ENCODE measurements around the gene PRDX6. TPM values are rescaled to one million over a fixed set of nuclear protein-coding genes. Genes with fewer than 3 reads are reported as not detected.

Gene PRDX6
- total and polyA plus RNA-seq, 2 of the 8 experiments (the other 6 are each of a cell fraction or from before 2014, with no cell fraction given) = 348 to 677 TPM

- no peak overlapping the region for H2AFZ ChIP-seq (ENCODE audit: low read length)
These were observed 25.2 kb upstream of the PRDX6 start for GRCh38 chr1:173451981-173452380.

More at GRCh38 chr1:173451981-173452380, 25.2 kb upstream of the PRDX6 start:
- Histone ChIP-seq H3K27ac (ENCODE audit: low read depth, low read length) (no peak overlapping the region), H3K4me1 (replicated peaks in 1 of 4; ENCODE audit: control insufficient read depth in 3 of 4, insufficient read depth in 4 of 4, low read length in 3 of 4) (peaks cover 0 to 10% (median 2%) of the 10 kb centered on the region in 4 experiments; a peak in 3 of 7 replicates), H3K4me3 (ENCODE audit: extremely low read depth in 1 of 4, insufficient read depth in 2 of 4, low read depth in 3 of 4, low read length in 4 of 4) (no peak overlapping the region), H2BK5ac (ENCODE audit: low read depth, low read length) (no peak overlapping the region), H3K36me3 (ENCODE audit: control insufficient read depth in 2 of 4, insufficient read depth in 4 of 4, low read length in 3 of 4) (peaks cover 0 to 2% (median 0%) of the 10 kb centered on the region in 4 experiments; a peak in 1 of 8 replicates), H4K91ac (replicated peaks; ENCODE audit: insufficient read length, low read length) (peak overlapping the region; percentile 22), H3K79me2 (ENCODE audit: control insufficient read depth in 1 of 2, insufficient read depth in 2 of 2, low read length in 2 of 2) (peaks cover 0 to 10% of the 10 kb centered on the region in 2 experiments; a peak in 2 of 4 replicates), H3K79me1 (ENCODE audit: low read depth, low read length) (no peaks in the 10 kb centered on the region; the same call in 1 of the 2 replicates), H2BK15ac (ENCODE audit: low read length) (no peak overlapping the region), H3K14ac (ENCODE audit: insufficient read length) (no peak overlapping the region), H3K4me2 (ENCODE audit: insufficient read depth in 1 of 2, low read depth in 2 of 2, low read length in 2 of 2) (no peak overlapping the region), H3K9ac (replicated peaks in 1 of 4; ENCODE audit: extremely low read depth in 1 of 4, low read depth in 3 of 4, low read length in 3 of 4) (no peak overlapping the region), H2BK120ac (replicated peaks; ENCODE audit: low read depth, low read length) (no peak overlapping the region), H4K8ac (ENCODE audit: extremely low read depth, insufficient read depth, low read length) (no peak overlapping the region), H3K9me3 (ENCODE audit: insufficient read depth in 2 of 2, low read depth in 1 of 2, low read length in 1 of 2) (peaks cover 0 to 3% of the 10 kb centered on the region in 2 experiments; a peak in 1 of 4 replicates), H2BK12ac (ENCODE audit: low read depth, low read length) (0 out of 2 replicates have a peak overlapping the region, but pooled peaks have one; percentile 5), H3K27me3 (replicated peaks in 1 of 4; ENCODE audit: control insufficient read depth in 3 of 4, extremely low read depth in 1 of 4, insufficient read depth in 3 of 4, low read length in 3 of 4) (no peaks in the 10 kb centered on the region), H3K23ac (ENCODE audit: insufficient read length) (no peak overlapping the region), H2AK5ac (ENCODE audit: low read depth, low read length) (no peak overlapping the region), H3K23me2 (ENCODE audit: low read depth, low read length) (no peaks in the 10 kb centered on the region), H2BK20ac (ENCODE audit: low read length) (no peak overlapping the region), H4K5ac (ENCODE audit: insufficient read length, low read depth, low read length) (no peak overlapping the region), H4K20me1 (replicated peaks in 1 of 2; ENCODE audit: control insufficient read depth in 1 of 2, insufficient read depth in 2 of 2, low read length in 2 of 2) (no peaks in the 10 kb centered on the region), H3K18ac (ENCODE audit: extremely low read depth, low read length) (no peak overlapping the region), H3K4ac (replicated peaks; ENCODE audit: insufficient read length, low read depth, low read length) (peak overlapping the region; percentile 33), H3K56ac (replicated peaks; ENCODE audit: insufficient read length, low read depth, low read length) (no peak overlapping the region)
- POLR2A ChIA-PET (ENCODE audit: partially characterized antibody) = interaction anchor here (1.5 to 3.0 kb wide), 2 partner anchors 26 to 416 kb away, joined by 5 to 8 read pairs; partner anchors contain the start of gene ZBTB37
- WGBS, 2 experiments (ENCODE audit: extremely low coverage in 1 of 2, insufficient coverage in 1 of 2, insufficient read length in 1 of 2, insufficient replicate concordance in 2 of 2, low coverage in 1 of 2, low lambda C conversion rate in 2 of 2, missing lambda C conversion rate in 1 of 2) = 94% methylated on average over 2 of the region's 2 CpGs; no CpG with 5 or more reads in 1 of the 2 experiments
- no peak for FAIRE-seq
- TF ChIP-seq NRF1 (IDR thresholded peaks at IDR 0.05; ENCODE audit: low read depth, low read length) (no peak), RXRA (IDR thresholded peaks at IDR 0.05; ENCODE audit: insufficient read depth, low read depth, low read length) (no peak), KDM4A (IDR thresholded peaks at IDR 0.05; ENCODE audit: low read depth, low read length, severe bottlenecking) (no peak)
- CTCF ChIA-PET (ENCODE audit: partially characterized antibody) = interaction anchor here (1.4 kb wide), 1 partner anchor 24 kb away, joined by 6 read pairs; the partner anchor contains the start of gene PRDX6
- no peak for DNase-seq (ENCODE audit: low read depth in 1 of 2, low spot score in 2 of 2)

Data from H1 (cell line).